GM18870 (cell line): ENCODE data around the gene RASSF1.
"Not testable (repeated sequence)": the region's sequence is repeated elsewhere in the genome, so short reads cannot be mapped to it uniquely, and the experiment has no call there.

Experiments used
- ATAC-seq: cut with Tn5 transposase; IDR thresholded peaks from one replicate; pipeline ENCODE4 v1.9.1; 2021; ENCODE audit warnings: moderate library complexity; ENCODE audit not compliant: unreplicated experiment

Gene RASSF1

GRCh38 chr3:50290161-50290641, 50.4 kb downstream of the RASSF1 start:
- ATAC-seq: no peak

- no peak for ATAC-seq
These were observed 51.5 kb downstream of the RASSF1 start for GRCh38 chr3:50289130-50289529.

- no peak for ATAC-seq
These were observed 52.1 kb downstream of the RASSF1 start for GRCh38 chr3:50288387-50289007.

- ATAC-seq: no peak
These were observed 53.4 kb downstream of the RASSF1 start for GRCh38 chr3:50287262-50287661.

GRCh38 chr3:50286322-50287227, 54.1 kb downstream of the RASSF1 start:
- ATAC-seq: no peak

- ATAC-seq: not testable (repeated sequence)
These were observed 56.5 kb downstream of the RASSF1 start for GRCh38 chr3:50284121-50284520.
